ENCODE results near the gene SLC1A2. TPM values are rescaled to one million over a fixed set of nuclear protein-coding genes. Genes with fewer than 3 reads are reported as not detected.

SLC1A2 gene
- 1 to 10 TPM; 1.9 to 2.9 TPM for total RNA-seq
- long read RNA-seq, donor 1 = 0 reads
- long read RNA-seq, donor 2, partial matches to known transcripts = 0 of 2 reads
- long read RNA-seq, donor 2, other reads (novel, unspliced or antisense) = 2 of 2 reads

DNA sequence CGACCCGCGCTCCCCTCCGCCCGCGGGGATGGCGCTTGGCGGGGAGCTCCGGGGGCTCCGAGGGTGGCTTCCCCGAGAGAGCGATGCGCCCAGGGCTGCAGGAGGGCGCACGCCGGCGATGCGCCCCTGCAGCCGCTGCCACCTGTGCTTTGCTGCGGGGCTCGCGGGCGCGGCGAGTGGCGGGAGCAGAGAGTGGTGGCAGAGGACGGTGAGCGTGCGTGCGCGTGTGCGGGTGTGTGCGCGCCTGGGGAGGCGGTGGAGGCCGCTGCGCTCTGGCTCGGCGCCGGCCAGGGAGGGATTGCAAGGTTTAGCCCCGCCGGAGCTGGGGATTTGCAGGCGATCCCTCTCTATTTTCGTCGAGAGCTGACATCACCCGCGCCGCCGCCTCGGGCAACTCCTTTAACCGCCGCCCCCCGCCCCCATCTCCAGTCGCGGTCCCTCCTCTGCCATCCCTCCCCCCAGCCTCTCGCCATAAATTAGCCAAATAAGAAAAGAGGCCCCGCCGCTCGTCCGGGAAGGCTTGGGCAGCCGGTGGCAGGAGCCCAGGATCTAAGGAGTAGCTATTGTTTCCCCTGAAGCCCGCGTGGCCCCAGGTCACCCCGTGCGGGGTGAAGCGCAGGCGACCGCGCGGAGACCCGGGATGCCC is at the start of gene SLC1A2:
SLC1A2 (minus strand) TSS at position 375 of the 646 bp plus-strand sequence. CDS start 592 bp downstream, outside the sequence.
- peak; percentile 84 for DNase-seq (ENCODE audit: low spot score)
- intact Hi-C loops (cut with DNase I) = no loop called here

DNA sequence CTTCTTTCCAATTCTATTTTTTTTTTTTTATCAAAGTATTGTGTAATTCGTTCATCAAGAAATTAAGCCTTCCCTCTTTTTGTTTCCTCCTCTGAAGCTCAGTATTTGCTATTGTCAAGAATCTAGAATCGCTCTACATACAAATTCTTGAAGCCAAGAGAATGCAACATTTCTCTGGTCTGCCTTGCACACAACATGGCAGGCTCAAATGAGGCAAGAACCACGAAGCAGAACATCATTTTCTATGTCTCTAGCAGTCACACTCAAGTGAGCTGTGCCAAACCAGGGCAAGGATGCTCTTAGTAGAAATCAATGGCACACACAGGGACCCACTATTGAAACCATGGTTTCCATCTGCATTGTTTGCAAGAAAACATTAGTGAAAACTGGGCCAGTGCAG is 46.7 kb upstream of the SLC1A2 start:
- DNase-seq (ENCODE audit: low spot score) = no peak
- intact Hi-C loops (cut with DNase I) = no loop called here

DNA sequence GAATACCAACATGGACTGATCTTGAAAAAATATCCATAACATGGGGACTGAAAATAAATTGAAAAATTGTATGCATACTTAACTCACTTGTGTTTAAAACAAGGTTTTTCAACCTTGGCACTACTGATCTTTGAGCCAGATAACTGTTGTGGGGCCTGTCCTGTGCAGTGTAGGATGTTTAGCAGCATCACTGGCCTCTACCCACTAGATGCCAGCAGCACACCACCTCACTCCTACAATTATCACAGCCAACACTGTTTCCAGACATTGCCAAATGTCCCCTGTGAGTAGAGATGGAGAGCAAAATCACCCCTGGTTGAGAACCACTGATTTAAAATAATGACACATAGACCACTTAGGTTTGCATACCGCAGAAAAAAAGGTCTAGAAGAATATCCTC is 45.0 kb upstream of the SLC1A2 start:
- intact Hi-C loops (cut with DNase I) = no loop called here
- DNase-seq (ENCODE audit: low spot score) = no peak

DNA sequence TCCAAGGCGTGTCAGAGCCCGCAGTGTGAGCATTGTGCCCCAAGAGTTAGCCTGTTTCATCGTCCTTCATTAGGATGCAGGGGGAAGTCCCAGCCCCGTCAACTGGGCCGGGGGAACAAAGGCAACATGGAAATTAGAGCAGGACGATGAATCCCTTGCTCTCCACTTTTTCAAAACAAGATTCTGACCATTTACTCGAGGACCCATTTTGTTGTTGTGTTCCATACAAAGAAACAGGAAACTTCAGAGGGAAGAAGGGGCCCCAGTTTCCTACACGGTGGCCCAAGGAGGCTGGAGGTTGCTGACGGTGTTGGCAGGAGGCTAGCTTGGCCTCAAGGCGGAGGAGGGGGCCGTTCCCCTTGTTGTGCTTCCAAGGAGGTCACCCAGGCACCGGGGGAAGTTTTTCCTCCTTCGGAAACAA is 44.0 kb upstream of the SLC1A2 start:
- DNase-seq (ENCODE audit: low spot score) = no peak
- intact Hi-C loops (cut with DNase I) = no loop called here

DNA sequence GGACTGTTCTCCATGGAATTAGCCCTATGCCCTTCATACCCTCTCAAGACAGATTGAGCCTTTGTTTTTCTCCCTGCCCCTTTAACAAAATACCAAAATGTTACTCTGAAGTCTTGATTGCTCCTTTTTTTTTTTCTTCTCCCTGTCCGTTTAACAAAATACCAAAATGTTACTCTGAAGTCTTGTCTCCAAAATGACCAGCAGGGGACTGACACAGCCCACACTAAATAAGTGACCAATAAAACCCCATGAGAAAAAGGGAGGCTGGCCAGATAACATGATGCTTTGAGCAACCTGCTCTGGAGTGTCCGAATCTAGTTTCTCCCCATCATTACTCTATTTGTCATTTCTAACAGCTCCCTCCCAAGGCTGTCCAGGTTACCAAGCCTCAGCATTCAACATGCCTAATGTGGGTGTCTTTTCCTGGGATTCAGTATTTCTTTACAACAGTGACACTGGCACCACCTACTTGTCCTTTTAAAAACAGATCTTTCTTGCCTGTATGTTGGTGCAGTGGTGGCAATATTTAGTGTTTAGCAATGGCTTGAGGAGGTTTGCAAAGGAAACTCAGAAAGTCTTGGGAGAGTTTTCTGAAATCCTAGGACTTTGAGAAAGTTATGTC is 42.7 kb upstream of the SLC1A2 start:
- intact Hi-C loops (cut with DNase I) = no loop called here
- no peak for DNase-seq (ENCODE audit: low spot score)

DNA sequence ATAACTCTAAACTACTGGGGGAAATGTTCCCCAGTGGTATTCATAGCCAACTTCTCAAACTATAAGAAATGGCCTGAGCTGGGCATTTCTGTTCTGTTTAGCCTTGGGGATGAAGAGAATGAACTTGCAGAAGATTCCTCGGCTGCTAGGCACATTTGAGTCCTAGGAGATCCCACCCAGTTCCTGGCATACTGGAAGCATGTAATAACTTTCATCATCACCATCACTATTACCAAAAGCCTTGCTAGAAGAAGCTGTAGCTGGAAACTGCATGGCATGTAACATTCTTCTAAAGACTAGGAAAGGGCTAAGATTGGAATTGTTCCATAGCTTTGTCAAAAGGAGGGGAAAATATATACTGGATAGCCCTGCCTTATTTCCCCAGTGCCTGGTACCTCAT is 40.1 kb upstream of the SLC1A2 start:
- DNase-seq (ENCODE audit: low spot score) = no peak
- intact Hi-C loops (cut with DNase I) = no loop called here

DNA sequence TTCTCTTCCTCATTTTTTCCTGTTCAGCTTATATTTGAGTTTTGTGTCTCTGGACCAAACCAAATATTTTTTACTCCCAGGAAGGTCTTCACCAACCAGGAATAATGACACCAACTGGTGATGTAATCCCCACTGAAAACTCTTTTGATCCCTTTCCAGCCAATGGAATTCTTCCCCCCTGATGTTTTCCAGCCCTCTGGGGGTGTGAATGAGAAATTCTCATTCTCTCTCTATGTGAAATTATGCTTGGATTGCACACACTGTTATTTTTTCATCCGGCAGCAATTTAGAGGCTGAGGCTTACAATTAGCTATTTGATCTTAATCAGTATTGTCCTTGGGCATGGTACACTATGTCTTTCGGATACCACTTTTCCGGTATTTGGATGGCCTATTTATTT is 39.5 kb upstream of the SLC1A2 start:
- intact Hi-C loops (cut with DNase I) = no loop called here
- DNase-seq (ENCODE audit: low spot score) = no peak

DNA sequence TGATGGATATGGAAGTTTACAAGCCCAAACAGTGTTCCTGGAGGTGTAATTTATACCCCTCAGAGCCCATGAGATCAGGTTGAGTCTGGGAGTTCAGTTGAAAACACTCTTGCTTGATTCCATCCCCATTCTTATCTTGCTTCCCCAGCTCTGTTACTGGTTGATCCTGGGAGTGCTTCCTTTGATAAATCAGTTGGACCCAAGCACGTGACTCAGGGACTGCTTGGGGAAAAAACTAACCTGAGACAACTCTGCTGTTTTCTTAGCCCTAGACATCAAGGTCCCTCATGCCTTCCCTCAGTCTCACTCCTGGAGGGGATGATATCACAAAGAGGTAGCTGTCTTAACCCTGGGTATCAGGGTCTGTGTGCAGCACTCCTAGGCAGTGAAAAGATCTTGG is 35.0 kb upstream of the SLC1A2 start:
- intact Hi-C loops (cut with DNase I) = no loop called here
- no peak for DNase-seq (ENCODE audit: low spot score)

DNA sequence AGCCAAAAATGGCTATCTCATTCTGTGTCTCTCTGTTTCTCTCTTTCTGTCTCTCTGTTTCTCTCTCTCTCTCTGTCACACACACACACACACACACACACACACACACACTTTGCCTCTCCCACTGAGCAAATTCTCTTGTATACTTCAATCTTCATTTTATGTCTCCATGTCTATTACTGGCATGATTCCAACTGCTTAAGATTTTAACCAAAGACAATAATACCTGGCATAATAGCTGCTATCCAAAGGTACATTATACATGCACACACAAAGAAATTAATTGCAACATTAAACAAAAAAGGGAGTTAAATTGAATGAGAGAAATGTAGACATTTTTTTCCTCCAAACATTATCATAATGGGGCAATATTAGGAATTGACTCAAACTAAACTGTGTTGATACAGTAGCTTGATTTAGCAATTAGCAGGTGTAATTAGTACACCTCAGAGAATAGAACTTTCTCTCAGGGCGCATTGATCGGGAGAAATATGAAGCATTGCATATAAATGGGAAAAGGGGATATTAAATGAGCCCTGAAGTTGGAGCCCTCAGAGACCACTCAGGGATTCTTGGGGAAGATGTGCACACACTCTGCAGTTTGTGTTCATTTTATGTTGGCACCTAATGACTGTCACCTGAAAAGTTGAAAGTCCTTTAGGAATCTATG is 17.4 kb upstream of the SLC1A2 start:
- intact Hi-C loops (cut with DNase I) = no loop called here
- no peak for DNase-seq (ENCODE audit: low spot score)

DNA sequence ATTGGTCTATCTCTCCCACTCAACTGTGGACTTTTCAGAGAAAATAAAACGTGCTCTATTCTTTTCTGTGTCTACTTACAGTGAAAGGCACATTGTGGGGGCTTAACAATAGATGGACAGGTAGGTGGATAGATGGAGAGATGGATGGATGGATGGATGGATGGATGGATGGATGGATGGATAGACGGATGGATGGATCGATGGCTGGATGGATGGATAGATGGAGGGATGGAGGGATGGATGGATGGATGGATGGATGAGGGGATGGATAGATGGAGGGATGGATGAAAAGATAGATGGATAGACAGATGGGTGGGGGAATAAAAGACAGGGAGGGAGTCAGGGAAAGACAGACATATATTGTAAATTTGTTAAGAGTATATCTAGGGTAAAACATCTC is 14.2 kb upstream of the SLC1A2 start:
- no peak for DNase-seq (ENCODE audit: low spot score)
- intact Hi-C loops (cut with DNase I) = no loop called here

DNA sequence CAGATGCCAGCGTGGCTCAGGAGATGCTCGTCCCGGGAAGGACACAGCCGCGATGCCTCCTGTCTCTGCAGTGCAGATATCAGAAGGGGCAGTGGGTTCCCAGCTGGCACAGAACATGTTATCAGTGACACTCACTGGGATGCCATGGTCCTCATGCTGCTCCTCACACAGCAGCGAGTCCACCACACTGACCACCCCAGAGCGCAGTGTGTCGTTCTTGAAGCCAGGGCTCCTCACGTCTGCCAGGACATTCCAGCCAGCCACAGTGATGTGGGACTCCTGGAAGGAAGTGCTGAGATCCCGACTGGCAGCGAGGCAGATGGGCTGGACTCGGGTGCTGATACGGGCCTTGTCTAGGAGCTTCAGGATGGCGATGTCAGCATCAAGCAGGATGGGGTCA is 13.1 kb upstream of the SLC1A2 start:
- intact Hi-C loops (cut with DNase I) = no loop called here
- DNase-seq (ENCODE audit: low spot score) = no peak

DNA sequence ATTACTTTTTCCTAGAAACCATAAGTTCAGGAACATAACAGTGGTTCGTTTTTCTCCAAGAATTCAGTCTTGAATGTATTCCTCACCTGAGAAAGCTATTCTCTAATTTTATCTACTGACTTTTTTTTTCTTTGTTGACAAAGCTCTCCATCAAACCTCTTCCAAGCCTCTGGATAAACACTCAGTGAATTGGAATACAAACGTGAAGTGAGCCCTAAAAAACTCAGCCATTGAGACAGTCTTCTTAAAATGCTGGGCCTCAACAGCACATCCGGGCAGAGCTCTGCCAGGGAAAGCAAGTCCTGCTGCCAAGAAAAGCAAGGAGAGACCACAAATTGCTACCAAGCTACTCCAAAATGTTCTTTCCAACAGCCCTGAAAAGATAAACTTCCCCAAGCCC is 7.7 kb upstream of the SLC1A2 start:
- intact Hi-C loops (cut with DNase I) = no loop called here

DNA sequence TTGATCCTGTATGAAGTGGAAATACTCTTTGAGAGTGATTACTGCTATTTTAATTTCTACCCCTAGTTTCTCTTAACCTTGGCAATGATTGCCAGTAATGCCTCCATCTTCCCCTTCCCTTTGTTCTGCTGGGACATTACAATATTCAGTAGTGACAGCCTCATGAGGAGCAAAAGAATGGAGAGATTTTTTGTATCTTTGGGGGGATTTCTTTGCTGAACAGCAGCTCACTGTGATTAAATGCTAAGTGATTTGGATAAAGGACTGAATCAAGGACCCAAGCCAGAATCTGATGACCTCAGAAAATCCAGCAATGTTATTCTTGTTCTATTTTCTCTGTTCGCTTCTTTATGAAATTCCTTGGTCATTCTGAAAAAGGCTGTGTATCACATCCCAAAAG is 7.0 kb upstream of the SLC1A2 start:
- intact Hi-C loops (cut with DNase I) = no loop called here
- no peak for DNase-seq (ENCODE audit: low spot score)

More for the DNA sequence above, 7.7 kb upstream of the SLC1A2 start:
- peak; percentile 81 for DNase-seq (ENCODE audit: low spot score)

DNA sequence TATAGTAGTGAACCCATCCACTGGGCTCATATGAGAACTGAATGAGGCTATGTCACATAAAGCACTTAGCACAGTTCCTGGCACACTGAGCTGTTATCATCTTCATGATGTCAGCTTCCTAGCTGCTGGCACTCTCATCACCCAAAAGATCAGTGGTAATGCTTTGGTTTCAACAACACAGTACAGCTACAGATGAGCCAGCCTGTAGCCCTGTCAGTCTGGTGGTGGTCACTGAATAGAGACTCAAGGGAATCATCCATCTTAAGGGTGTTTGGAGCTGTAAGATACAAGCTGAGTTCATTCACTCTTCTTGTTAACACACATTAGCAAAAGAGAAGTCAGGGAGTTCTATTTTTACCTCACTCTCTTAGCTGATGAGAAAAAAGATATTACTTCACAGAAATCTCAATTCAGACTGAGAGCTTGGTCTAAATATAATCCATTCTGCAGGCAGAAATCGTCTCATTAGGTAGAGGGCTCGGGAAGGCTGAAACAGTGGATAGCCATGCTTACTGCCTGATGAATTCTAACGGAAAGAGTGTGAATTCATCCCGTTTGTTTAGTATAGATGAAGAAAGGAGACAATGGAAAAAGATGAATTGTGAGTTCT is 6.3 kb upstream of the SLC1A2 start:
- intact Hi-C loops (cut with DNase I) = no loop called here
- no peak for DNase-seq (ENCODE audit: low spot score)

DNA sequence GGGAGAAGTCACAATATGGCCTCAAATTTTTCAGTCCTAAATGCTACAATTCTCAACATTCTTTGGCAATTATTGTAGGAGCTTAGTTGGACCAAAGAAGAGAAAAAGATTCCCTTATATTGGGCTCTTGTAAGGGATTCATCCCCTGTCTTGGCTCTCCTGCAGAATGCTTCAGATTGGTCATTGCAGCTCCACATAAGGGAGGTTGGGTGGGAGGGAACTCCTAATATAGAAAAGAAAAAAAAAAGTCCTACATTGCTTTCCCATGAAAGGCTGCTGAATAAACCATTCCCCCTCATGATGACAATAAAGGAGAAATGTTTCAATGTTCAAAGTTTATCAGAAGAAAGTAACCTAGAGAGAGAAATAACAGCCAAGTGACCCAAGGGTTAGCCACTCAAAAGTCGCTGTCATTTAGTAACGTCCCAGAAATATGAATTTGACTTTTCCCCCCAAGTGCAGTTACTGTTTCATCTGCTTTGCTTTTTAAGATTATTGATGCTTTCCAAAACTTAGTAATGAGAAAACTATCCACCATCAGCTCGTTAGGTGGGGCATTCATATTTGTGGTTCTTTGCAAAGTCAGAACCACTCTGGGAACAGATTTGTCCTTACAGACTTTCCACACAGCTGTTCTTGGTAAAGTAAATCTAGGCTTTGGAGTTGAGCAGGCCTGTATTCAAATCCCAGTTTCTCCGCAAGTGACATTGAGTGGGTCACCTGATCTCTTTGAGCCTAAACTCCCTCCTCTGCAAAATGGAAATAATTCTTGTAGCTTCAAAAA is 5.0 kb upstream of the SLC1A2 start:
- no peak for DNase-seq (ENCODE audit: low spot score)
- intact Hi-C loops (cut with DNase I) = no loop called here

DNA sequence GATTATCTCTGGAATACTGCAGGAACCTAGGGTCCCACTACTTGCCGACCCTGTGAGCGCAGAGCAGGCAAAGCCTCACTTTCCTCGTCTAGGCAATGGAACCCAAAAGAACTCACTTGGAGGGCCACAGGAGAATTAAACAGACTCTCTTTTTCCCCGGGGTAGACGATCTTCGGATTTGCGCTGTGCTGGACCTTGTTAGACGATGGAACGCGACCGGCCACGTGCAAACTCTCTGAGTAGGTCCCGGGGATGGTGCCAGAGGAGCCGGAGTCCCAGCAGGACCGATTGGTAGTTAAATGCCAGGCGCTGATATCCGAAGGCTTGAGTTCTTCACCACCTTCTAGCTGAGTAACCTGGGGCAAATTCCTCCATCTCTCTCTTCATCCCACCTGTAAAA is 1.0 kb upstream of the SLC1A2 start:
- intact Hi-C loops (cut with DNase I) = no loop called here
- no peak for DNase-seq (ENCODE audit: low spot score)

DNA sequence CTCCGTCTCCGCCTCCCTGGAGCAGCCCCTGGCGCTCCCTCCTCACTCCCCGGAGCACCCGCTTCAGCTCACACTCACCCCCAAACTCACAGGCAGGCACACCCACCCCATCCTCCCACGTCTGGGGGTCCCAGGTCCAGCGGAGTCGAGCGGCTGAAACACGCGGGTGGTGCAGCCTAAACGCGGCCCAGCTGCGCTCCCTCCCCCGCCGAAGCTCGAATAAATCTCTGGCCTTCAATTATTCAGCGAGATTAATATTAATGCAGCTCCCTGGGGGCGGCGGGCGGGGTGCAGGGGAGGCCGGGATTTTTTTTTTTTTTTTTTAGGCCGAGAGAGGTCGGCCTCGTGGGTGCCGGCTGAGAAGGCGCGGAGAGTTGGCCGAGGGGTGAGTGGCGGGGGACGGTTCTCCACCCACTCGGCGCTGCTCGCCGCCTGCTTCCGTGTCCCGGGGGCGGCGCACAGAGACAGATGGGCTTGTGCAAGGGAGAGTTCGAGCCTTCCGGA is 524 bp upstream of the SLC1A2 start:
- DNase-seq (ENCODE audit: low spot score) = no peak
- intact Hi-C loops (cut with DNase I) = no loop called here

DNA sequence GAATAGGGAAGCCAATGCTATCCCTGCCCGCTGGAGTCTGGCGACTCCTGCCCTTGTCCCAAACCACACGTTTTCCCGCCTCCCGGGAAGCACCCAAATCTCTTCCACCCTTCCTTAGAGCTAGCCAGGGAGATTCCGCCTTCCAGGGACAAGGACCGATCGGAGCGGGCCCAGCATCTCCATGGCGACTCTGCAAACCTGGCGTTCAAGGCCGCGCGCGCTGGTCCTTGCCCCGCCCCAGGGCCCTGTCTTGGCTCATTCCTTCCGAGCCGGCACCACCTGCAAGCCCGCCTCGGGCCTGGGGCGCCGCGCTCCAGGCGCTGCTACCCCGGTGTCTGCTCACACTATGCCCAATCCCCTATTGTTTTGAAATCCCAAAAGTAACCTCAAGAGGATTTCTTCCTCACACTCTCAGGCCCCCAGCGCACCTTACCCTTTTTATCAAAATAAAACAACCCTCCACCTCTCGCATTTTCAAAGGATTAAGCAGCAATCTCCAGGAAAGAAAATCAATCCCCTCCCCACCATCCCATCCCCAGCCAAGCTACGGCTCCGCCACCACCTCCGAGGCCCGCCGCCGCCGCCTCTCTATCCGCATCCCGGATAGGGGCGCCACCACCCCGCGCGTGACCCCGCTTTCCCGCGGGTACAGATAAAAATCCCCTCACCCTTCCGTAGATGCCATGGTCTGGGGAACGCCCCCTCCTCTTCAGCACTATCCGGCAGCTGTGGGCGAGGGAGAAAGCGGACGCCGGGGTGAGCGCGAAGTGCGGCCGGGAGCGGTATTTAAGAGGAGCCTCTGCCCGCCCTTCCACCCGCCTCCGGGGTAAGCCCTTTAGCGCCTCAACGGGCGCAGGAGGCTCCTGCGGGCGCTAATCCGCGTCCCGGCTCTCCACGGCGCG is 825 bp downstream of the SLC1A2 start:
- DNase-seq (ENCODE audit: low spot score) = peak; percentile 79
- intact Hi-C loops (cut with DNase I) = no loop called here
